ENCODE results near the gene GAGE12H.
"Not testable (repeated sequence)": the region's sequence is repeated elsewhere in the genome, so short reads cannot be mapped to it uniquely, and the experiment has no call there.

- TF ChIP-seq, protein P1, sequence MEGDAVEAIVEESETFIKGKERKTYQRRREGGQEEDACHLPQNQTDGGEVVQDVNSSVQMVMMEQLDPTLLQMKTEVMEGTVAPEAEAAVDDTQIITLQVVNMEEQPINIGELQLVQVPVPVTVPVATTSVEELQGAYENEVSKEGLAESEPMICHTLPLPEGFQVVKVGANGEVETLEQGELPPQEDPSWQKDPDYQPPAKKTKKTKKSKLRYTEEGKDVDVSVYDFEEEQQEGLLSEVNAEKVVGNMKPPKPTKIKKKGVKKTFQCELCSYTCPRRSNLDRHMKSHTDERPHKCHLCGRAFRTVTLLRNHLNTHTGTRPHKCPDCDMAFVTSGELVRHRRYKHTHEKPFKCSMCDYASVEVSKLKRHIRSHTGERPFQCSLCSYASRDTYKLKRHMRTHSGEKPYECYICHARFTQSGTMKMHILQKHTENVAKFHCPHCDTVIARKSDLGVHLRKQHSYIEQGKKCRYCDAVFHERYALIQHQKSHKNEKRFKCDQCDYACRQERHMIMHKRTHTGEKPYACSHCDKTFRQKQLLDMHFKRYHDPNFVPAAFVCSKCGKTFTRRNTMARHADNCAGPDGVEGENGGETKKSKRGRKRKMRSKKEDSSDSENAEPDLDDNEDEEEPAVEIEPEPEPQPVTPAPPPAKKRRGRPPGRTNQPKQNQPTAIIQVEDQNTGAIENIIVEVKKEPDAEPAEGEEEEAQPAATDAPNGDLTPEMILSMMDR (IDR thresholded peaks at IDR 0.05) = not testable (repeated sequence)
- not testable (repeated sequence) for TF ChIP-seq POLR2A (IDR thresholded peaks at IDR 0.05); POLR2AphosphoS5 (IDR thresholded peaks at IDR 0.05; ENCODE audit: insufficient read depth in 1 of 2, low read depth in 1 of 2)
These were observed 10.2 kb downstream of the GAGE12H start for GRCh38 chrX:49589769-49590478.
